CD14-positive monocyte (primary cell): ENCODE results near the gene COG7. TPM values are rescaled to one million over a fixed set of nuclear protein-coding genes. Genes with fewer than 3 reads are reported as not detected.

Experiments
- DNase-seq, 3 donors: peaks; one replicate each; pipeline ENCODE4 v3.0.0-alpha.2; 2011 to 2022
- H2AFZ ChIP-seq: 2 replicates; pipeline ENCODE4 v1.6.0; 2012; ENCODE audit warnings: mild to moderate bottlenecking, low read depth, low read length, inconsistent platforms; ENCODE audit not compliant: insufficient read depth, poor library complexity, severe bottlenecking
- H3K27ac ChIP-seq, 2 donors: 1 replicate in 1 of 2; 2 replicates in 1 of 2; pipeline ENCODE4 v1.5.1; 2012 to 2013; ENCODE audit warnings: low read length in 2 of 2, control low read depth in 1 of 2, inconsistent platforms in 1 of 2, low read depth in 1 of 2, mild to moderate bottlenecking in 1 of 2
- H3K27me3 ChIP-seq, 2 donors: one replicate each; pipeline versions ENCODE4 v1.6.0 to v1.6.1; 2011 to 2013; ENCODE audit warnings: low read length in 2 of 2; ENCODE audit not compliant: control insufficient read depth in 2 of 2, insufficient read depth in 2 of 2
- H3K36me3 ChIP-seq, 2 donors: replicated peaks in 1 of 2; 1 replicate in 1 of 2; 2 replicates in 1 of 2; pipeline versions ENCODE4 v1.5.1 to v1.6.1; 2012 to 2013; ENCODE audit warnings: low read length in 2 of 2, control low read depth in 1 of 2, inconsistent platforms in 1 of 2, mild to moderate bottlenecking in 1 of 2; ENCODE audit not compliant: insufficient read depth in 2 of 2, control insufficient read depth in 1 of 2
- H3K4me1 ChIP-seq, 2 donors: 1 replicate in 1 of 2; 2 replicates in 1 of 2; pipeline versions ENCODE4 v1.5.1 to v1.6.1; 2012 to 2013; ENCODE audit warnings: low read length in 2 of 2, control low read depth in 1 of 2, inconsistent platforms in 1 of 2, mild to moderate bottlenecking in 1 of 2, moderate library complexity in 1 of 2; ENCODE audit not compliant: insufficient read depth in 2 of 2, control insufficient read depth in 1 of 2
- H3K4me2 ChIP-seq: replicated peaks from 2 replicates; pipeline ENCODE3; 2012; ENCODE audit warnings: low read length, moderate library complexity, mild to moderate bottlenecking; ENCODE audit not compliant: poor library complexity, severe bottlenecking; ENCODE audit errors: extremely low read depth
- H3K4me3 ChIP-seq, 3 experiments: fragments of 200-600 bp in 1 of 3; sonication (generic) in 1 of 3; replicated peaks in 1 of 3; 1 replicate in 2 of 3; 2 replicates in 1 of 3; pipeline ENCODE4 v1.5.1; 2011 to 2013; ENCODE audit warnings: low read length in 3 of 3, mild to moderate bottlenecking in 3 of 3, control low read depth in 2 of 3, low read depth in 2 of 3, inconsistent platforms in 1 of 3, moderate library complexity in 1 of 3
- H3K79me2 ChIP-seq: 2 replicates; pipeline ENCODE4 v1.6.0; 2012; ENCODE audit warnings: mild to moderate bottlenecking, control low read depth, inconsistent platforms, low read length, moderate library complexity; ENCODE audit not compliant: insufficient read depth
- H3K9ac ChIP-seq: 2 replicates; pipeline ENCODE4 v1.6.0; 2017; ENCODE audit warnings: low read length, mild to moderate bottlenecking; ENCODE audit not compliant: insufficient read depth, poor library complexity, severe bottlenecking
- H3K9me3 ChIP-seq, 2 donors: replicated peaks in 1 of 2; 1 replicate in 1 of 2; 2 replicates in 1 of 2; pipeline versions ENCODE4 v1.5.1 to v1.6.1; 2012 to 2013; ENCODE audit warnings: low read length in 2 of 2, control low read depth in 1 of 2; ENCODE audit not compliant: control insufficient read depth in 1 of 2, insufficient read depth in 1 of 2
- H4K20me1 ChIP-seq: 2 replicates; pipeline ENCODE4 v1.6.0; 2012; ENCODE audit warnings: mild to moderate bottlenecking, low read length, control low read depth, moderate library complexity; ENCODE audit not compliant: insufficient read depth
- H3K27ac Mint-ChIP-seq, 7 donors: one replicate each; pipeline ENCODE4 v1.8.0; 2020; ENCODE audit warnings: mild to moderate bottlenecking in 7 of 7, mixed read lengths in 7 of 7, moderate library complexity in 6 of 7, inconsistent platforms in 2 of 7
- H3K27me3 Mint-ChIP-seq, 3 donors: one replicate each; pipeline ENCODE4 v1.8.0; 2021 to 2022; ENCODE audit warnings: low read depth in 3 of 3, mild to moderate bottlenecking in 3 of 3, mixed read lengths in 3 of 3, moderate library complexity in 3 of 3, inconsistent platforms in 1 of 3
- H3K36me3 Mint-ChIP-seq, 2 donors: one replicate each; pipeline ENCODE4 v1.8.0; 2020; ENCODE audit warnings: mixed read lengths in 2 of 2, inconsistent platforms in 1 of 2, mild to moderate bottlenecking in 1 of 2
- H3K4me1 Mint-ChIP-seq: one replicate; pipeline ENCODE4 v1.8.0; 2020; ENCODE audit warnings: mild to moderate bottlenecking, mixed read lengths
- H3K4me3 Mint-ChIP-seq, 2 donors: one replicate each; pipeline ENCODE4 v1.8.0; 2020; ENCODE audit warnings: mild to moderate bottlenecking in 2 of 2, mixed read lengths in 2 of 2, moderate library complexity in 1 of 2
- H3K9me3 Mint-ChIP-seq, 7 donors: one replicate each; pipeline ENCODE4 v1.8.0; 2020 to 2022; ENCODE audit warnings: mixed read lengths in 7 of 7, mild to moderate bottlenecking in 6 of 7, moderate library complexity in 6 of 7, inconsistent platforms in 2 of 7
- WGBS: methylation state at CpG from one replicate; pipeline ENCODE4 v1.1.5; 2013; ENCODE audit warnings: missing lambda C conversion rate; ENCODE audit not compliant: insufficient coverage; 5-methylcytosine and 5-hydroxymethylcytosine counted together
- intact Hi-C, 2 donors: fragments of 100-400 bp; cut with micrococcal nuclease; formaldehyde crosslinking; loops; one replicate each; pipeline versions ENCODE4 v1.15.0 to v1.15.1; 2023
- polyA plus RNA-seq, 3 donors: library from polyadenylated mRNA; depleted of rRNA in 1 of 3; unstranded in 2 of 3; stranded (reverse) in 1 of 3; fragments of 300-500 nt in 2 of 3; fragments of >200 nt in 1 of 3; fragmentation: Illumina TruSeq in 2 of 3; gene quantifications; 1 replicate in 2 of 3; 2 replicates in 1 of 3; pipeline ENCODE4 v1.2.3, GENCODE V29; 2012 to 2021
- TF ChIP-seq, protein P1 (sequence below): fragments of 200-600 bp; IDR thresholded peaks from one replicate; pipeline ENCODE4 v1.8.0; 2022; ENCODE audit warnings: antibody characterized with exemption, mild to moderate bottlenecking

The COG7 gene
- polyA plus RNA-seq, 3 donors, result 6.6 to 28.8 (median 8.0) TPM

DNA sequence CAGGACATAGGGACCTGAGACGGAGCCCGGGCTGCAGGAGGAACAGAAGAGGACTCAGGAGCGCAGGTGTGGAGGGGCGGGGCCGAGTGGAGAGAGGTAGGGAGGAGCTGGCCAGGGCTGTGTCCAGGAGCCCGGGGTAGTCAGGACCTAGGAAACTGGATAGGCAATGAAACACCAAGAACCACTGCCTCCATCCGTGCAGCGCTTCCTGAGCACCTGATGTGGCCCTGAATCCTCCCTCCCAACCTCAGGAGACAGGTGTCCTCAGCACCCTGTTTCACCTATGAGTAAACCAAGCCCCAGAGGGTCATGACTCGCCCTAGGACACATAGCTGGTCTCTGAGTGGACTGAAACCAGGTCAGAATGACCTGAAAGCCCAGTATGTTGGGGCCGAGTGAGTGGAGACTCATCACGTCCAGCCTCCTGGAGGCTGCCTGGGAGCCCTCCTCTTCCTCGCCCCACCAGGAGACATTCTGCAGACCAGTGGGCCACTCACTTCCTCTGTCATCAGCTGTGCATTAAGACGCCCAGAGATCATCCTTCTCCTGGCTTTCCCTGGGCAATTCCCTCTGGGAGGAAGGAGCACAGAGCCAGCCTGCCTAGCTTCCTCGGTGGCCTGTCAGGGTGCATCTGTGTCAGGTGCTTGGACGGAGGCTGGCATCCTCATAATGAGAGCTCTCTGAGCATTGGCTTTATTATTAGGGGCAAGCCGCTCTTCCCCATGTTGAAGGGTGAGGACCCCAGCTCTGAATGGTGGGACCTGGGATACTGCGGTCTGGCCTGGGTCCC, 78.1 kb downstream of the COG7 start:
- H3K4me3 ChIP-seq, result no peak overlapping the region
- no peak overlapping the region for H3K4me2 ChIP-seq
- no peaks in the 10 kb centered on the region for H3K27me3 ChIP-seq
- no peaks in the 10 kb centered on the region for H3K4me1 ChIP-seq
- H3K4me3 Mint-ChIP-seq, result no peak overlapping the region
- no peaks in the 10 kb centered on the region for H4K20me1 ChIP-seq
- H3K9me3 ChIP-seq, result no peaks in the 10 kb centered on the region
- H3K27ac Mint-ChIP-seq, result no peak overlapping the region
- peaks cover 0 to 1% (median 0%) of the 10 kb centered on the region in 7 donors for H3K9me3 Mint-ChIP-seq
- WGBS, result 78% methylated on average over 13 of the region's 17 CpGs
- no peaks in the 10 kb centered on the region for H3K79me2 ChIP-seq
- peaks cover 0 to 7% (median 2%) of the 10 kb centered on the region in 3 donors for H3K27me3 Mint-ChIP-seq
- H3K4me1 Mint-ChIP-seq, result no peaks in the 10 kb centered on the region
- no peak overlapping the region for H3K9ac ChIP-seq
- H3K36me3 ChIP-seq, result no peaks in the 10 kb centered on the region
- no peak overlapping the region for H3K27ac ChIP-seq
- intact Hi-C loops, result no loop called here
- H3K36me3 Mint-ChIP-seq, result no peaks in the 10 kb centered on the region
- TF ChIP-seq, protein P1, sequence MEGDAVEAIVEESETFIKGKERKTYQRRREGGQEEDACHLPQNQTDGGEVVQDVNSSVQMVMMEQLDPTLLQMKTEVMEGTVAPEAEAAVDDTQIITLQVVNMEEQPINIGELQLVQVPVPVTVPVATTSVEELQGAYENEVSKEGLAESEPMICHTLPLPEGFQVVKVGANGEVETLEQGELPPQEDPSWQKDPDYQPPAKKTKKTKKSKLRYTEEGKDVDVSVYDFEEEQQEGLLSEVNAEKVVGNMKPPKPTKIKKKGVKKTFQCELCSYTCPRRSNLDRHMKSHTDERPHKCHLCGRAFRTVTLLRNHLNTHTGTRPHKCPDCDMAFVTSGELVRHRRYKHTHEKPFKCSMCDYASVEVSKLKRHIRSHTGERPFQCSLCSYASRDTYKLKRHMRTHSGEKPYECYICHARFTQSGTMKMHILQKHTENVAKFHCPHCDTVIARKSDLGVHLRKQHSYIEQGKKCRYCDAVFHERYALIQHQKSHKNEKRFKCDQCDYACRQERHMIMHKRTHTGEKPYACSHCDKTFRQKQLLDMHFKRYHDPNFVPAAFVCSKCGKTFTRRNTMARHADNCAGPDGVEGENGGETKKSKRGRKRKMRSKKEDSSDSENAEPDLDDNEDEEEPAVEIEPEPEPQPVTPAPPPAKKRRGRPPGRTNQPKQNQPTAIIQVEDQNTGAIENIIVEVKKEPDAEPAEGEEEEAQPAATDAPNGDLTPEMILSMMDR, result no peak
- H2AFZ ChIP-seq, result no peak overlapping the region
- DNase-seq, result no peak

DNA sequence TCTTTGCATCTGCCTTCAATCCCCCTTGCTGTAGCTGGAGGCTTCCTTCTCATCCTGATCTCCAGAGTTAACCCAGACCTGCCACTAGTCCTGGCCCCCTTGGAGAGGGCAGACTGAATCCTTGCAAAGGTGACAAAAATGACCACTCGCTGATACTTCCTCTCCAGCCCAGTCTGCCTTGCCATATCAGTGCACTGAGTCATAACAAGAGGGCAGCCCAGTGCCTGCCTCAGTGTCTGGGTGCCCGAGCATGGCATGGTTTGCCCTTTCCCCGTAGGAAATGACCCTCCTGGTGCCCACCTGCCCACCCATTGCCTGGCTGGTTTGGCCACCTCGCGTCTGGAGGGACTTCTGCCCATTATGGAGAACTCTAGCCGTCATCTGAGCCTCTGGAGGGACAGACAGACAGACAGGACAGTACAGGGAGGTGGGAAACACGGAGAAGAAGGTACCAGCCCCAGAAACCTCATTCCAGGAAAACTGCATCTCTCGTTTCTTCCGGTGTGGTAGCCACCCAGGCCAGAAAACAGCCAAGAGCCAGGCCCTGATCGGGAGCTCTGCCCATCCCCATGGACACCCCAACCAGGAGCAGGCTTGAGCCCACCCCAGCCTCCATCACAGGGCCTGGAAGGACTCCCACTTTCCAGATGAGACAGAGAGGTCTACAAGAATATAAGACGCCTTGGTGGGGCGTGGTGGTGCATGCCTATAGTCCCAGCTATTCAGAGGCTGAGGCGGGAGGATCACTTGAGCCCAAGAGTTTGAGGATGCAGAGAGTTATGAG, 79.4 kb downstream of the COG7 start:
- no peak overlapping the region for H2AFZ ChIP-seq
- 90% methylated on average over 12 of the region's 13 CpGs for WGBS
- H3K9ac ChIP-seq, result no peak overlapping the region
- Mint-ChIP-seq H3K27ac (no peak overlapping the region), H3K4me3 (no peak overlapping the region), H3K9me3 (peaks cover 0 to 1% (median 0%) of the 10 kb centered on the region in 7 donors), H3K36me3 (no peaks in the 10 kb centered on the region), H3K4me1 (no peaks in the 10 kb centered on the region), H3K27me3 (peaks cover 0 to 6% (median 2%) of the 10 kb centered on the region in 3 donors)
- no peaks in the 10 kb centered on the region for H3K4me1 ChIP-seq
- no peak overlapping the region for H3K4me2 ChIP-seq
- DNase-seq, result no peak
- intact Hi-C loops, result no loop called here
- H4K20me1 ChIP-seq, result no peaks in the 10 kb centered on the region
- H3K79me2 ChIP-seq, result no peaks in the 10 kb centered on the region
- H3K4me3 ChIP-seq, result no peak overlapping the region
- TF ChIP-seq, protein P1, result no peak
- no peak overlapping the region for H3K27ac ChIP-seq
- H3K27me3 ChIP-seq, result no peaks in the 10 kb centered on the region
- no peaks in the 10 kb centered on the region for H3K36me3 ChIP-seq
- H3K9me3 ChIP-seq, result no peaks in the 10 kb centered on the region
